CD8-positive, alpha-beta memory T cell (primary cell): ENCODE results near the gene HDHD5. TPM values are rescaled to one million over a fixed set of nuclear protein-coding genes. Genes with fewer than 3 reads are reported as not detected.

Source experiments
- CTCF ChIA-PET: fragments of 350-600 bp; sonication (Branson Sonifier 250); formaldehyde crosslinking; loops from one replicate; lab custom pipeline; 2021; ENCODE audit warnings: antibody characterized with exemption; lab: Charles Lee
- POLR2A ChIA-PET: fragments of 350-600 bp; sonication (Branson Sonifier 250); formaldehyde crosslinking; loops from one replicate; lab custom pipeline; 2021; ENCODE audit warnings: antibody characterized with exemption; lab: Charles Lee
- DNase-seq, 5 donors: peaks; one replicate each; pipeline versions ENCODE4 v3.0.0 to v3.0.0-alpha.2; 2020 to 2022; ENCODE audit warnings: mixed read lengths in 1 of 5
- H3K27ac ChIP-seq: one replicate; pipeline ENCODE4 v1.7.0; 2013; ENCODE audit warnings: low read depth, mild to moderate bottlenecking, low read length, moderate library complexity
- H3K27me3 ChIP-seq: 2 replicates; pipeline ENCODE4 v1.7.0; 2013; ENCODE audit warnings: low read length, mild to moderate bottlenecking; ENCODE audit not compliant: insufficient read depth, poor library complexity, severe bottlenecking
- H3K36me3 ChIP-seq: 2 replicates; pipeline ENCODE4 v1.7.0; 2013; ENCODE audit warnings: mild to moderate bottlenecking, low read length, moderate library complexity; ENCODE audit not compliant: insufficient read depth
- H3K4me1 ChIP-seq: 2 replicates; pipeline ENCODE4 v1.7.0; 2013; ENCODE audit warnings: mild to moderate bottlenecking, low read length, moderate library complexity; ENCODE audit not compliant: insufficient read depth
- H3K4me3 ChIP-seq: 2 replicates; pipeline ENCODE4 v1.7.0; 2013; ENCODE audit warnings: mild to moderate bottlenecking, low read length
- H3K9me3 ChIP-seq: 2 replicates; pipeline ENCODE4 v1.7.0; 2013; ENCODE audit warnings: mild to moderate bottlenecking, low read length
- H3K27ac Mint-ChIP-seq, 8 donors: one replicate each; pipeline ENCODE4 v1.8.0; 2020 to 2021; ENCODE audit warnings: mixed read lengths in 8 of 8, mild to moderate bottlenecking in 6 of 8, inconsistent platforms in 3 of 8, moderate library complexity in 3 of 8
- H3K27me3 Mint-ChIP-seq, 2 donors: one replicate each; pipeline ENCODE4 v1.8.0; 2020 to 2021; ENCODE audit warnings: mixed read lengths in 2 of 2, mild to moderate bottlenecking in 1 of 2, moderate library complexity in 1 of 2
- H3K36me3 Mint-ChIP-seq, 3 donors: one replicate each; pipeline ENCODE4 v1.8.0; 2020 to 2021; ENCODE audit warnings: mixed read lengths in 3 of 3, inconsistent platforms in 1 of 3, mild to moderate bottlenecking in 1 of 3
- H3K4me1 Mint-ChIP-seq, 3 donors: one replicate each; pipeline ENCODE4 v1.8.0; 2020 to 2021; ENCODE audit warnings: mixed read lengths in 3 of 3, inconsistent platforms in 1 of 3, mild to moderate bottlenecking in 1 of 3
- H3K4me3 Mint-ChIP-seq, 7 donors: one replicate each; pipeline ENCODE4 v1.8.0; 2020 to 2021; ENCODE audit warnings: mixed read lengths in 7 of 7, mild to moderate bottlenecking in 6 of 7, moderate library complexity in 4 of 7, inconsistent platforms in 2 of 7
- H3K9me3 Mint-ChIP-seq, 5 donors: one replicate each; pipeline ENCODE4 v1.8.0; 2020 to 2022; ENCODE audit warnings: mixed read lengths in 5 of 5, mild to moderate bottlenecking in 3 of 5, moderate library complexity in 2 of 5, inconsistent platforms in 1 of 5
- polyA plus RNA-seq: library from polyadenylated mRNA; unstranded; fragments of 300-500 nt; fragmentation: Illumina TruSeq; gene quantifications from one replicate; pipeline ENCODE4 v1.2.3, GENCODE V29; 2021
- total RNA-seq, 2 experiments: library from RNA; stranded (reverse); gene quantifications; one replicate each; pipeline ENCODE4 v1.2.3, GENCODE V29; 2021

HDHD5 gene
- total and polyA plus RNA-seq, 3 experiments from 2014 or later: 38.6 to 53.5 (median 40.0) TPM

GRCh38 chr22:17110791-17111550 is 48.1 kb downstream of the HDHD5 start:
- ChIA-PET POLR2A (interaction anchor here (0.7 kb wide), 1 partner anchor 38 kb away, joined by 4 read pairs; no protein-coding TSS in a partner anchor), CTCF (interaction anchor here (2.1 kb wide), 1 partner anchor 61 kb away, joined by 8 read pairs; no protein-coding TSS in a partner anchor)
- Histone ChIP-seq H3K4me1 (peaks cover 35% of the 10 kb centered on the region), H3K36me3 (peaks cover 14% of the 10 kb centered on the region), H3K27ac (no peak overlapping the region), H3K4me3 (no peak overlapping the region), H3K27me3 (no peaks in the 10 kb centered on the region), H3K9me3 (no peaks in the 10 kb centered on the region)
- peak in 1 of 5 donors; percentile 19 for DNase-seq
- Mint-ChIP-seq H3K4me3 (no peak overlapping the region), H3K4me1 (peaks cover 32 to 59% (median 49%) of the 10 kb centered on the region in 3 donors), H3K27me3 (no peaks in the 10 kb centered on the region), H3K9me3 (no peaks in the 10 kb centered on the region), H3K36me3 (peaks cover 0 to 48% (median 5%) of the 10 kb centered on the region in 3 donors), H3K27ac (no peak overlapping the region)

DNA sequence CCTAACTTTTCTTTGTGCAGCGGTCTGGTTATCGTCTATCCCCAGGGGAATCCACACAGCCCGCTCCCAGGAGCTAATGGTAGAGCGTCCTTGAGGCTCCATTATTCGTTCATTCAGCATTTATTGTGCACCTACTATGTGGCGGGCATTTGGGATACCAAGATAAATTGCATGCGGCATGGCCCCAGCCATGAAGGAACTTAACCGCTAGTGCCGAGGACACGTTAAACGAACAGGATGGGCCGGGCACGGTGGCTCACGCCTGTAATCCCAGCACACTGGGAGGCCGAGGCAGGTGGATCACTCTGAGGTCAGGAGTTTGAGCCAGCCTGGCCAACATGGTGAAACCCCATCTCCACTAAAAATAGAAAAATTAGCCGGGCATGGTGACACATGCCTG is 49.1 kb downstream of the HDHD5 start:
- peaks cover 18% of the 10 kb centered on the region for H3K36me3 ChIP-seq
- Mint-ChIP-seq H3K27me3 (no peaks in the 10 kb centered on the region), H3K4me1 (peaks cover 26 to 53% (median 47%) of the 10 kb centered on the region in 3 donors), H3K4me3 (no peak overlapping the region), H3K27ac (peak overlapping the region in 1 of 8 donors; percentile 82), H3K36me3 (peaks cover 0 to 58% (median 6%) of the 10 kb centered on the region in 3 donors), H3K9me3 (no peaks in the 10 kb centered on the region)
- H3K4me3 ChIP-seq: no peak overlapping the region
- H3K4me1 ChIP-seq: peaks cover 34% of the 10 kb centered on the region
- no peaks in the 10 kb centered on the region for H3K27me3 ChIP-seq
- ChIA-PET CTCF (interaction anchor here (2.1 kb wide), 1 partner anchor 62 kb away, joined by 8 read pairs; no protein-coding TSS in a partner anchor), POLR2A (no interaction called here)
- no peaks in the 10 kb centered on the region for H3K9me3 ChIP-seq
- DNase-seq: peak in 1 of 5 donors; percentile 6
- no peak overlapping the region for H3K27ac ChIP-seq

- no peaks in the 10 kb centered on the region for H3K9me3 ChIP-seq
- DNase-seq: peak in 1 of 5 donors; percentile 41
- Mint-ChIP-seq H3K4me1 (peaks cover 22 to 49% (median 48%) of the 10 kb centered on the region in 3 donors), H3K27ac (no peak overlapping the region), H3K36me3 (peaks cover 0 to 65% (median 11%) of the 10 kb centered on the region in 3 donors), H3K9me3 (no peaks in the 10 kb centered on the region), H3K27me3 (no peaks in the 10 kb centered on the region), H3K4me3 (no peak overlapping the region)
- ChIA-PET CTCF (interaction anchor here (1.5 kb wide), 1 partner anchor 8 kb away, joined by 3 read pairs; no protein-coding TSS in a partner anchor), POLR2A (no interaction called here)
- peaks cover 25% of the 10 kb centered on the region for H3K36me3 ChIP-seq
- H3K4me1 ChIP-seq: peaks cover 31% of the 10 kb centered on the region
- no peak overlapping the region for H3K27ac ChIP-seq
- H3K27me3 ChIP-seq: no peaks in the 10 kb centered on the region
- no peak overlapping the region for H3K4me3 ChIP-seq
These were observed 49.8 kb downstream of the HDHD5 start for GRCh38 chr22:17109113-17109865.

GRCh38 chr22:17108256-17109112 is 50.6 kb downstream of the HDHD5 start:
- no peak overlapping the region for H3K27ac Mint-ChIP-seq
- H3K36me3 ChIP-seq: peaks cover 26% of the 10 kb centered on the region
- POLR2A ChIA-PET: no interaction called here

GRCh38 chr22:17107547-17107810 is 51.6 kb downstream of the HDHD5 start:
- Mint-ChIP-seq H3K4me3 (no peak overlapping the region), H3K9me3 (no peaks in the 10 kb centered on the region), H3K27me3 (no peaks in the 10 kb centered on the region), H3K36me3 (peaks cover under 1 to 75% (median 14%) of the 10 kb centered on the region in 3 donors), H3K27ac (peak overlapping the region in 4 of 8 donors; percentile 21 to 84 (median 54)), H3K4me1 (peaks cover 19 to 44% (median 34%) of the 10 kb centered on the region in 3 donors)
- Histone ChIP-seq H3K4me1 (peaks cover 38% of the 10 kb centered on the region), H3K27ac (no peak overlapping the region), H3K36me3 (peaks cover 36% of the 10 kb centered on the region), H3K4me3 (no peak overlapping the region), H3K9me3 (no peaks in the 10 kb centered on the region), H3K27me3 (no peaks in the 10 kb centered on the region)
- POLR2A ChIA-PET: interaction anchor here (0.5 kb wide), 1 partner anchor 127 kb away, joined by 7 read pairs; no protein-coding TSS in a partner anchor
- CTCF ChIA-PET: interaction anchor here (1.0 to 1.5 kb wide), 4 partner anchors 10 to 64 kb away, joined by 3 to 4 read pairs (median 3); no protein-coding TSS in a partner anchor
- DNase-seq: no peak

More at GRCh38 chr22:17108256-17109112, 50.6 kb downstream of the HDHD5 start:
- peaks cover 0 to 66% (median 11%) of the 10 kb centered on the region in 3 donors for H3K36me3 Mint-ChIP-seq
- Histone ChIP-seq H3K9me3 (no peaks in the 10 kb centered on the region), H3K27me3 (no peaks in the 10 kb centered on the region), H3K27ac (no peak overlapping the region), H3K4me3 (no peak overlapping the region), H3K4me1 (peaks cover 33% of the 10 kb centered on the region)
- peaks cover 19 to 46% (median 43%) of the 10 kb centered on the region in 3 donors for H3K4me1 Mint-ChIP-seq
- DNase-seq: no peak
- H3K27me3 Mint-ChIP-seq: no peaks in the 10 kb centered on the region
- H3K4me3 Mint-ChIP-seq: no peak overlapping the region
- H3K9me3 Mint-ChIP-seq: no peaks in the 10 kb centered on the region
- CTCF ChIA-PET: interaction anchor here (1.5 kb wide), 2 partner anchors 9 to 16 kb away, joined by 3 to 4 read pairs; no protein-coding TSS in a partner anchor

GRCh38 chr22:17106785-17107546 is 52.1 kb downstream of the HDHD5 start:
- CTCF ChIA-PET: interaction anchor here (1.0 to 1.5 kb wide), 4 partner anchors 9 to 64 kb away, joined by 3 to 4 read pairs (median 3); no protein-coding TSS in a partner anchor
- H3K36me3 Mint-ChIP-seq: peaks cover 4 to 79% (median 18%) of the 10 kb centered on the region in 3 donors
- H3K4me3 Mint-ChIP-seq: peak overlapping the region in 6 of 7 donors; percentile 45 to 81 (median 66)
- POLR2A ChIA-PET: interaction anchor here (0.5 kb wide), 1 partner anchor 128 kb away, joined by 7 read pairs; no protein-coding TSS in a partner anchor
- Histone ChIP-seq H3K4me3 (no peak overlapping the region), H3K36me3 (peaks cover 41% of the 10 kb centered on the region), H3K4me1 (peaks cover 43% of the 10 kb centered on the region), H3K27me3 (no peaks in the 10 kb centered on the region), H3K9me3 (no peaks in the 10 kb centered on the region), H3K27ac (no peak overlapping the region)
- peak overlapping the region; percentile 21 to 85 (median 75) for H3K27ac Mint-ChIP-seq
- peak in 2 of 5 donors; percentile 14 to 44 for DNase-seq
- no peaks in the 10 kb centered on the region for H3K27me3 Mint-ChIP-seq
- H3K9me3 Mint-ChIP-seq: no peaks in the 10 kb centered on the region
- peaks cover 19 to 42% (median 32%) of the 10 kb centered on the region in 3 donors for H3K4me1 Mint-ChIP-seq
